Glomerular endothelial cell (primary cell): ENCODE measurements around the gene CXorf51B. TPM values are rescaled to one million over a fixed set of nuclear protein-coding genes. Genes with fewer than 3 reads are reported as not detected.
"Not testable (repeated sequence)": the region's sequence is repeated elsewhere in the genome, so short reads cannot be mapped to it uniquely, and the experiment has no call there.

Experiments
- DNase-seq: peaks from one replicate; pipeline ENCODE4 v3.0.0-alpha.2; 2011; ENCODE audit warnings: low read depth, low spot score; ENCODE audit errors: extremely low read depth
- total RNA-seq: library from RNA; depleted of rRNA; stranded (reverse); fragments of >200 nt; gene quantifications from 2 replicates; pipeline ENCODE4 v1.2.3, GENCODE V29; 2015

CXorf51B gene
- total RNA-seq, result not detected in 2 replicates

DNA sequence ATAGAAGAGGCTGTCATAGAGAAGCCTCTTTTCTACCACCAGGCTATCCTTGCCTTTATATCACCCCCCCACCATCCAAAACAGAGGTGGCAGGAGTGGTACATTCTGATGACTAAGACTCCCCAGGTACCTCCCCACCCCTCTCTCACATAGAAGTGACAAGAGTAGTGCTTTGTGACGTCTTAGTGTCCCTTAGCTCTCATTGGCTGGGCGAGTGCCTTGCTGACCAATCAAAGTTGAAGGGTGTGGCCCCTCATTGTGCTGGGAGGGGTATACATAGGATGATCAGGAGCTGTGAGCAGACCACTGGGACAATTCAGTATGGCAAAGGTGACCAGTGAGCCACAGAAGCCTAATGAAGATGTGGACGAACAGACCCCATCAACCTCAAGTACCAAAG lies at the start of gene CXorf51B:
Gene CXorf51B, plus strand, starts transcription at position 301 of the 400 bp plus-strand sequence. Its CDS starts 21 bp downstream, at position 322.
- DNase-seq, result not testable (repeated sequence)

DNA sequence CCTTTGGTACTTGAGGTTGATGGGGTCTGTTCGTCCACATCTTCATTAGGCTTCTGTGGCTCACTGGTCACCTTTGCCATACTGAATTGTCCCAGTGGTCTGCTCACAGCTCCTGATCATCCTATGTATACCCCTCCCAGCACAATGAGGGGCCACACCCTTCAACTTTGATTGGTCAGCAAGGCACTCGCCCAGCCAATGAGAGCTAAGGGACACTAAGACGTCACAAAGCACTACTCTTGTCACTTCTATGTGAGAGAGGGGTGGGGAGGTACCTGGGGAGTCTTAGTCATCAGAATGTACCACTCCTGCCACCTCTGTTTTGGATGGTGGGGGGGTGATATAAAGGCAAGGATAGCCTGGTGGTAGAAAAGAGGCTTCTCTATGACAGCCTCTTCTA lies 5.1 kb downstream of the CXorf51B start, which contains the start of gene CXorf51A:
Gene CXorf51A, minus strand, starts transcription at position 101 of the 400 bp plus-strand sequence. Its CDS starts 21 bp downstream, at position 80.
- DNase-seq, result not testable (repeated sequence)

DNA sequence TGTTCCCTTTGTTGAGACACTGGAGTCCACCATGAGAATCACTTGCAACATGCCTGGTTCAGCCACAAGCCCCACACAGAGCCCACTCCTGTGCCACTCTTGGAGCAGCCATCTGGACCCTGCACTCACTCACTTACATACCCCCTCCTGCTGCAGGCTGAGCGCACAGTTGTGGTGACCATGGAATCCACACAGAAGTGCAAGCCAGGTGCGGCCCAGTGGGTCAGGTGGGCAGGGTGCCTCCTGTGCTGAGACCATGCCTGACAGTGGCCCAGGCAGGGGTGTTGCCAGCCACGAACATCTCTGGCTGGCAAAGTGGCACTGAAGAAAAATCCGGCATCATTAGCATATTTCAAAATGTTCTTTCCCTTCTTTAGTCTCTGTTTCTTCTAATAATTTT lies 22.4 kb downstream of the CXorf51B start:
- no peak for DNase-seq

DNA sequence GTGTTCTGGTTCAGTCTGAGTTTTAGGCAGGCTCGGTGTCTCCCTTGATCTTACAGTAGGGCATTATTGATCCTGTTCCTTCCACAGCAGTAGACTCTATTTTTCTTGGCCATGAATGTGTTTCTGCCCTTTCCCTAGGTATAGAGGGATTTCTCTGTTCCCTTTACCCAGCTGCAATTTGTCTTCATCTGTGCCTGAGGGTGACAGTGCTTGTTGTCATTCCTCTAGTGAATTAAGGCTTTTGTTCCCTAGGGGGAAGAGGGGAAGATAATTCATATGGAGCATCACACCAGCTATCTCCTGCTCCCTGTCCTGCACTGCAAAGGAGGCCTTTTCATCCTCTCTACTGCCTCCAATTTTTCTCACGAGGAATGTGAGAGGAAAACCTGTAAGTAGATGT lies 44.7 kb downstream of the CXorf51B start:
- DNase-seq, result no peak

Other genes starting within 250 kb of the CXorf51B start
- gene CXorf51A, start 5.0 kb downstream of the CXorf51B start, total RNA-seq, result not detected in 2 replicates